NOMO-1 treated with dmso at 0.1 percent for 144 hours (cell line): ENCODE measurements around the gene PTMA.
"Not testable (repeated sequence)": the region's sequence is repeated elsewhere in the genome, so short reads cannot be mapped to it uniquely, and the experiment has no call there.

Source experiments
- DNase-seq: peaks from one replicate; lab custom pipeline; 2025; ENCODE audit not compliant: unreplicated experiment; lab: John Stamatoyannopoulos, UW

The PTMA gene

DNA sequence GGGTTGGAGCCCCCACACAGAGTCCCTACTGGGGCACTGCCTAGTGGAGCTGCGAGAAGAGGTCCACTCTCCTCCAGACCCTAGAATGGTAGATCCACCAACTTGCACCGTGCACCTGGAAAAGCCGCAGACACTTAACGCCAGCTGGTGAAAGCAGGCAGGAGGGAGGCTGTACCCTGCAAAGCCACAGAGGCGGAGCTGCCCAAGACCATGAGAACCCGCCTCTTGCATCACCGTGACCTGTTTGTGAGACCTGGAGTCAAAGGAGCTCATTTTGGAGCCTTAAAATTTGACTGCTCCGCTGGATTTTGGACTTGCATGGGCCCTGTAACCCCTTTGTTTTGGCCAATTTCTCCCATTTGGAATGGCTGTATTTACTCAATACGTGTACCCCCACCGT is 40.7 kb downstream of the PTMA start:
- DNase-seq: not testable (repeated sequence)

DNA sequence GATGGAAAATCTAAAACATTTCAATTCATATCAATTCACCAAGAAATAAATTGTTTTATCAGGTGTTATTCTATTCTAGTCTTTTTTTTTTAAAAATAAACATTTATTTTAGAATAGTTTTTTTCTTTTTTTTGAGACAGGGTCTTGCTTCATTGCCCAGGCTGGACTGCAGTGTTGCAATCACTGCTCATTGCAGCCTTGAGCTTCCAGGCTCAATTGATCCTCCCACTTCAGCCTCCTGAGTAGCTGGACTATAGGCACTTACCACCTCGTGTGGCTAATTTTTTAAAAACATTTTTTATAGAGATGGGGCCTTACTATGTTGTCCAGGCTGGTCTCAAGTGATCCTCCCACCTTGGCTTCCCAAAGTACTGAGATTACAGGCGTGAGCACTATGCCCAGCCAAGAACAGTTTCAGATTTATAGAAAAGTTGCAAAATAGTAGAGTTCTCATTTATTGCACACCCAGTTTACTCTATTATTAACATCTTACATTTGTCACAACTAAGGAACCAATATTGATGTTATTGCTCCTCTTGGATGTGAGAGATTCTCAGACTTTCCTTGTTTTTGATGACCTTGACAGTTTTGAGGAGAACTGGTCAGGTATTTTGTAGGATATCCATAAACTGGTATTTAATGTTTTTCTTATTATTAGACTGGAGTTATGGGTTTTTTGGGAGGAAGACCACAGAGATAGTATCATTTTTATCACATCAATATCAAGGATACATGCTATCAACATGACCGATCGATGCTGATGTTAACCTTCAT is 42.9 kb downstream of the PTMA start:
- no peak for DNase-seq

DNA sequence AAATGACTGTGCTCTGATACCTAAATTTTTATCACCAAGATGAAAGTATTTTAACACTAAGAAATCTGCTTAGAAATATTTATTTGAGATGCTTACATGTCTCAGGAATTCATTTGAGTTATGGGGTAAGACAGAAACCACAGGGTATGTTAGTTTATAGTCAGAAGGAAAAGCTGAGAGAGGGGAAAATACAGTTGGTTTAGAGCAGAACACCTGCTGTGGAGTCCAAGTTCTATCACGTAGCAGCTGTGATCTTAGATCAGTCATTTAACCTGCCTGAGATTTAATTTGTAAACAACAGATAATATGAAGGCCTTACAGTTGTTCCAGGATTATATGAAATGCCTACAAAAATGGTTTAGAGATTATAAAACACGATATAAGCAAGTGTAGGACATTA is 43.7 kb downstream of the PTMA start:
- DNase-seq: no peak

DNA sequence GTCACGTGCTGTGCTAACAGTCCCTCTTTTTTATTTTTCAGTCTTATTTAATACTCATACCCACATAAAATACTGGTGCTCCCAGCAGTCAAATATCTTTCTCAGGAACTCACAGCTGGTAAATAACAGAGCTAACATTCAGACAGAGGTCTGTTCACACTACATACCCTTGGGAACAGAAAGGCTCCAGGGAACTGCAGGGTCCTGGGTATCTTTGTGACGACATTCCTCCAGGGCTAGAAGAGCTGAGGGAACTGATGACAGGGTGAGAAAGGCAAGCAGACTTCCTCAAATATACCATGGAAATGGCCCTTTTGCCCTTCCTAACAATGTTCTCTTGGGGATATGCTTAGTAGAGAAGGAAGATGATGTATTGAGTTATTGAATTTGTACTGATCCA is 53.4 kb downstream of the PTMA start:
- DNase-seq: no peak
